Measurements from ENCODE around the gene CEP78.

DNA sequence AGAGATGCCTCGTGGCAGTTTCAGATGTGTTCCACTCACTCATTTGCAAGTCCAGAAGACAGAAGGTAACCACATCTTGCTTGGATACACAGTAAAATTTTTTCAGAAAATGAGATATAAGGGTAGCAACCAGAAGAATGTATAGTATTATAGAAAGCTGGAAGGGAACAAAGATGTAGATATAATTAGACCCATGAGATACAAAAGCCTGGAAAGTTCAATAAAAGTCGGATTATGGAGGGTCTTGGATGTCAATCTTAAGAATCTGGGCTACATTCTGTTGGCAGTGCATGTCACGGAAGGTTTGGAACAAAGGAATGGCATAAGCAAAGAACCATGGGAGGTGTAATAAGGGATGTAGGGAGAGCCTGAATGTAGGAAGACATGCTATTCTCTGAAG, 5.1 kb upstream of the CEP78 start:
- TF ChIP-seq, protein P1, sequence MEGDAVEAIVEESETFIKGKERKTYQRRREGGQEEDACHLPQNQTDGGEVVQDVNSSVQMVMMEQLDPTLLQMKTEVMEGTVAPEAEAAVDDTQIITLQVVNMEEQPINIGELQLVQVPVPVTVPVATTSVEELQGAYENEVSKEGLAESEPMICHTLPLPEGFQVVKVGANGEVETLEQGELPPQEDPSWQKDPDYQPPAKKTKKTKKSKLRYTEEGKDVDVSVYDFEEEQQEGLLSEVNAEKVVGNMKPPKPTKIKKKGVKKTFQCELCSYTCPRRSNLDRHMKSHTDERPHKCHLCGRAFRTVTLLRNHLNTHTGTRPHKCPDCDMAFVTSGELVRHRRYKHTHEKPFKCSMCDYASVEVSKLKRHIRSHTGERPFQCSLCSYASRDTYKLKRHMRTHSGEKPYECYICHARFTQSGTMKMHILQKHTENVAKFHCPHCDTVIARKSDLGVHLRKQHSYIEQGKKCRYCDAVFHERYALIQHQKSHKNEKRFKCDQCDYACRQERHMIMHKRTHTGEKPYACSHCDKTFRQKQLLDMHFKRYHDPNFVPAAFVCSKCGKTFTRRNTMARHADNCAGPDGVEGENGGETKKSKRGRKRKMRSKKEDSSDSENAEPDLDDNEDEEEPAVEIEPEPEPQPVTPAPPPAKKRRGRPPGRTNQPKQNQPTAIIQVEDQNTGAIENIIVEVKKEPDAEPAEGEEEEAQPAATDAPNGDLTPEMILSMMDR (IDR thresholded peaks at IDR 0.05), result no peak
- no peak for TF ChIP-seq POLR2A (IDR thresholded peaks at IDR 0.05; ENCODE audit: low read depth)
- TF ChIP-seq POLR2AphosphoS5 (IDR thresholded peaks at IDR 0.05), result no peak

Measured in esophagus muscularis mucosa (tissue), 3 donors.